Stimulated activated CD8-positive, alpha-beta memory T cell treated with anti-CD3 and anti-CD28 coated beads, Interleukin-12 subunit alpha, Interleukin-12 subunit beta, amount 100 ng/mL, for 1 hour (primary cell): ENCODE measurements around the gene LPAR1.

Experiments
- DNase-seq: peaks from one replicate; pipeline ENCODE4 v3.0.0-alpha.2; 2020; ENCODE audit warnings: low read depth

Gene LPAR1

GRCh38 chr9:110954822-110955291 is 83.4 kb downstream of the LPAR1 start:
- no peak for DNase-seq

- DNase-seq: no peak
These were observed 85.8 kb downstream of the LPAR1 start for GRCh38 chr9:110952540-110952859.

GRCh38 chr9:110951805-110952539 is 86.3 kb downstream of the LPAR1 start:
- DNase-seq: no peak

GRCh38 chr9:110950041-110950645 is 88.1 kb downstream of the LPAR1 start:
- DNase-seq: no peak

- no peak for DNase-seq
These were observed 89.2 kb downstream of the LPAR1 start for GRCh38 chr9:110949081-110949480.

GRCh38 chr9:110947491-110948044 is 90.7 kb downstream of the LPAR1 start:
- no peak for DNase-seq

- no peak for DNase-seq
These were observed 95.7 kb downstream of the LPAR1 start for GRCh38 chr9:110942522-110942921.

GRCh38 chr9:110940951-110941557 is 97.2 kb downstream of the LPAR1 start:
- no peak for DNase-seq

GRCh38 chr9:110939573-110939972 is 98.7 kb downstream of the LPAR1 start:
- no peak for DNase-seq

- no peak for DNase-seq
These were observed 99.2 kb downstream of the LPAR1 start for GRCh38 chr9:110939047-110939446.

- DNase-seq: no peak
These were observed 100.0 kb downstream of the LPAR1 start for GRCh38 chr9:110938242-110938641.

- no peak for DNase-seq
These were observed 101.4 kb downstream of the LPAR1 start for GRCh38 chr9:110936719-110937452.

- DNase-seq: no peak
These were observed 102.0 kb downstream of the LPAR1 start for GRCh38 chr9:110936237-110936636.

- DNase-seq: no peak
These were observed 102.4 kb downstream of the LPAR1 start for GRCh38 chr9:110935829-110936228.

- DNase-seq: no peak
These were observed 104.8 kb downstream of the LPAR1 start for GRCh38 chr9:110933350-110934001.

GRCh38 chr9:110932863-110933262 is 105.4 kb downstream of the LPAR1 start:
- DNase-seq: no peak

- no peak for DNase-seq
These were observed 109.7 kb downstream of the LPAR1 start for GRCh38 chr9:110928599-110928998.

- no peak for DNase-seq
These were observed 111.3 kb downstream of the LPAR1 start for GRCh38 chr9:110926828-110927487.

- no peak for DNase-seq
These were observed 114.7 kb downstream of the LPAR1 start for GRCh38 chr9:110923601-110924000.

- DNase-seq: no peak
These were observed 116.1 kb downstream of the LPAR1 start for GRCh38 chr9:110922145-110922544.

- DNase-seq: no peak
These were observed 116.6 kb downstream of the LPAR1 start for GRCh38 chr9:110921705-110922104.
